Liver (tissue), 5 donors: Measurements from ENCODE around the gene FKBP3. TPM values are rescaled to one million over a fixed set of nuclear protein-coding genes. Genes with fewer than 3 reads are reported as not detected.
A peak's percentile ranks its signal among the peaks of the same experiment; 100 is the strongest.

Source experiments
- polyA plus RNA-seq, 2 donors: library from polyadenylated mRNA; stranded (reverse) in 1 of 2; unstranded in 1 of 2; fragments of 200-250 nt in 1 of 2; fragments of >200 nt in 1 of 2; fragmentation: Nextera tagmentation in 1 of 2; extraction: Ambion mirVana in 1 of 2; gene quantifications; one replicate each; pipeline versions ENCODE4 v1.2.1 to v1.2.3, GENCODE V29; 2013 to 2015
- small RNA-seq: library from RNA; depleted of rRNA; stranded (forward); fragments of <200 nt; gene quantifications from one replicate; pipeline ENCODE3, GENCODE V24; 2014
- total RNA-seq, 2 donors: library from RNA; depleted of rRNA; stranded (reverse); fragments of >200 nt; gene quantifications; one replicate each; pipeline ENCODE4 v1.2.3, GENCODE V29; 2014
- donor health status: healthy.
- donor health status: healthy.
- donor health status: healthy.

FKBP3 gene
- total and polyA plus RNA-seq, 4 donors: 11.9 to 66.4 (median 25.7) TPM

Small RNA genes within 50 kb of the gene (small RNA-seq; reads per million reads assigned to genes)
- gene RF00151: not detected
- gene SNORD127: 1,502 reads per million, percentile 99 among the genes with 10 or more reads in this experiment

Other genes with a start within 250 kb of the FKBP3 start
- 1 to 10 TPM; 7.4 to 7.9 TPM for gene KLHL28, start 172.5 kb downstream of the FKBP3 start, total RNA-seq
- 1 to 10 TPM; 2.3 to 4.1 TPM for gene KLHL28, start 172.5 kb downstream of the FKBP3 start, polyA plus RNA-seq
- gene TOGARAM1, start 172.3 kb downstream of the FKBP3 start, total RNA-seq: 10 to 100 TPM; 10.5 to 12.7 TPM
- gene TOGARAM1, start 172.3 kb downstream of the FKBP3 start, polyA plus RNA-seq: 1 to 10 TPM; 2.5 to 4.4 TPM
- 10 to 100 TPM; 15.1 to 25.1 TPM for gene PRPF39, start 50.4 kb downstream of the FKBP3 start, total RNA-seq
- gene PRPF39, start 50.4 kb downstream of the FKBP3 start, polyA plus RNA-seq: 10 to 100 TPM in 1 of 2 donors, 1 to 10 TPM in 1; 3.1 to 15.0 TPM
- 1 to 10 TPM; 3.7 to 7.4 TPM for gene FANCM, start 1.4 kb upstream of the FKBP3 start, total RNA-seq
- gene FANCM, start 1.4 kb upstream of the FKBP3 start, polyA plus RNA-seq: 1 to 10 TPM in 1 of 2 donors, under 1 TPM in 1; 0.38 to 2.5 TPM
- gene MIS18BP1, start 118.7 kb upstream of the FKBP3 start, total RNA-seq: 10 to 100 TPM; 20.5 to 39.9 TPM
- 1 to 10 TPM; 3.6 to 6.4 TPM for gene MIS18BP1, start 118.7 kb upstream of the FKBP3 start, polyA plus RNA-seq